ENCODE results near the gene PAPSS1.

- TF ChIP-seq EZH2 (IDR thresholded peaks at IDR 0.05; ENCODE audit: insufficient read depth, poor library complexity, severe bottlenecking) = no peak
- no peak for TF ChIP-seq EZH2phosphoT487 (IDR thresholded peaks at IDR 0.05; ENCODE audit: insufficient read depth, low read depth)
Observed at GRCh38 chr4:107755841-107756356, 35.9 kb upstream of the PAPSS1 start.

Data from GM23248 (cell line).